Epidermal melanocyte (primary cell): ENCODE data around the gene NEK4.
"Not testable (repeated sequence)": the region's sequence is repeated elsewhere in the genome, so short reads cannot be mapped to it uniquely, and the experiment has no call there.

ENCODE experiments used
- DNase-seq: peaks from one replicate; pipeline ENCODE4 v3.0.0; 2011; ENCODE audit warnings: low spot score; ENCODE audit not compliant: insufficient read length

The NEK4 gene

GRCh38 chr3:52742418-52743041 is 28.2 kb downstream of the NEK4 start:
- DNase-seq: peak; percentile 21

- no peak for DNase-seq
Observed at GRCh38 chr3:52739730-52740129, 31.0 kb downstream of the NEK4 start.

GRCh38 chr3:52733256-52733891 is 37.4 kb downstream of the NEK4 start:
- DNase-seq: no peak

- no peak for DNase-seq
Observed at GRCh38 chr3:52731590-52731989, 39.1 kb downstream of the NEK4 start.

GRCh38 chr3:52730681-52731080 is 40.1 kb downstream of the NEK4 start:
- DNase-seq: no peak

- DNase-seq: not testable (repeated sequence)
Observed at GRCh38 chr3:52728753-52729152, 42.0 kb downstream of the NEK4 start.

- DNase-seq: no peak
Observed at GRCh38 chr3:52724511-52724910, 46.2 kb downstream of the NEK4 start.

- no peak for DNase-seq
Observed at GRCh38 chr3:52723935-52724334, 46.8 kb downstream of the NEK4 start.

GRCh38 chr3:52722491-52722890 is 48.2 kb downstream of the NEK4 start:
- DNase-seq: no peak

GRCh38 chr3:52721730-52722008 is 49.1 kb downstream of the NEK4 start:
- no peak for DNase-seq

GRCh38 chr3:52721002-52721729 is 49.6 kb downstream of the NEK4 start:
- no peak for DNase-seq

- DNase-seq: no peak
Observed at GRCh38 chr3:52719618-52720017, 51.1 kb downstream of the NEK4 start.

- no peak for DNase-seq
Observed at GRCh38 chr3:52715714-52716305, 54.9 kb downstream of the NEK4 start.

- no peak for DNase-seq
Observed at GRCh38 chr3:52714335-52715302, 56.1 kb downstream of the NEK4 start.

- no peak for DNase-seq
Observed at GRCh38 chr3:52712291-52713212, 58.2 kb downstream of the NEK4 start.

GRCh38 chr3:52710512-52710911 is 60.2 kb downstream of the NEK4 start:
- DNase-seq: no peak

- no peak for DNase-seq
Observed at GRCh38 chr3:52707585-52707984, 63.2 kb downstream of the NEK4 start.

- DNase-seq: peak; percentile 83
Observed at GRCh38 chr3:52705688-52706686, 64.8 kb downstream of the NEK4 start, which contains the start of the genes GLT8D1 and SPCS1. GLT8D1 (minus strand) TSS chr3:52705791; CDS start chr3:52700460, 5,331 bp downstream. SPCS1 (plus strand) TSS chr3:52706106; CDS start chr3:52706247, 141 bp downstream.

GRCh38 chr3:52705438-52705687 is 65.4 kb downstream of the NEK4 start:
- DNase-seq: no peak
